Measurements from ENCODE around the gene CASS4. TPM values are rescaled to one million over a fixed set of nuclear protein-coding genes. Genes with fewer than 3 reads are reported as not detected.

The CASS4 gene
- total RNA-seq, 4 donors from 2014 or later = 1.1 to 1.4 (median 1.1) TPM; not detected in 1

DNA sequence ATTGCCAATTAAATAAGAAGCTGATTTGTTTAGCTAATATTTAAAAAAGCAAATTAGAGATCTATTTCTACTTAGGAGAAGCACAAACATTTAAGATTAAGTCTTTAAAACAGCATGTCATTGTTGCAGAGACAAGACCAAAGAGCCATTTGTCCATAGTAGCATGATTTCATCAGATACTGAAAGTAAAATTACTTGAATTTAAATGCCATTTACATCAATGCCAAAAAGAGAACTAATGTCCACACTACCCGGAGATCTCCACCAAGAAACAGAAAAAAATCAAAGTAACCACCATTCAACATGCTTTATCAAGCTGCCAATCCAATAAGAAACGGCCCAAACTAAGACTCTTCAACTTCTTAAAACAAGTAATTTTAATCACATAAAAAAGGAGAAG lies 35.7 kb upstream of the CASS4 start:
- in situ Hi-C loops (cut with MboI; ENCODE audit: low pct_ligation_motif_present in 1 of 4, low pct_unique_long_range_greater_than_20kb in 1 of 4, low sequenced_read_pairs in 3 of 4) (no loop called here), intact Hi-C loops (cut with DNase I; ENCODE audit: low total_unique reads) (no loop called here)
- whole genome bisulfite sequencing, 2 donors (ENCODE audit: low coverage in 1 of 2) = 81 to 91% methylated on average over 2 of the region's 2 CpGs
- H3K27ac ChIP-seq = no peak overlapping the region
- TF ChIP-seq POLR2A (IDR thresholded peaks at IDR 0.05) = no peak
- TF ChIP-seq, protein P1, sequence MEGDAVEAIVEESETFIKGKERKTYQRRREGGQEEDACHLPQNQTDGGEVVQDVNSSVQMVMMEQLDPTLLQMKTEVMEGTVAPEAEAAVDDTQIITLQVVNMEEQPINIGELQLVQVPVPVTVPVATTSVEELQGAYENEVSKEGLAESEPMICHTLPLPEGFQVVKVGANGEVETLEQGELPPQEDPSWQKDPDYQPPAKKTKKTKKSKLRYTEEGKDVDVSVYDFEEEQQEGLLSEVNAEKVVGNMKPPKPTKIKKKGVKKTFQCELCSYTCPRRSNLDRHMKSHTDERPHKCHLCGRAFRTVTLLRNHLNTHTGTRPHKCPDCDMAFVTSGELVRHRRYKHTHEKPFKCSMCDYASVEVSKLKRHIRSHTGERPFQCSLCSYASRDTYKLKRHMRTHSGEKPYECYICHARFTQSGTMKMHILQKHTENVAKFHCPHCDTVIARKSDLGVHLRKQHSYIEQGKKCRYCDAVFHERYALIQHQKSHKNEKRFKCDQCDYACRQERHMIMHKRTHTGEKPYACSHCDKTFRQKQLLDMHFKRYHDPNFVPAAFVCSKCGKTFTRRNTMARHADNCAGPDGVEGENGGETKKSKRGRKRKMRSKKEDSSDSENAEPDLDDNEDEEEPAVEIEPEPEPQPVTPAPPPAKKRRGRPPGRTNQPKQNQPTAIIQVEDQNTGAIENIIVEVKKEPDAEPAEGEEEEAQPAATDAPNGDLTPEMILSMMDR (IDR thresholded peaks at IDR 0.05) = no peak
- TF ChIP-seq EP300 (IDR thresholded peaks at IDR 0.05; ENCODE audit: low read depth) = no peak
- TF ChIP-seq POLR2AphosphoS5 (IDR thresholded peaks at IDR 0.05) = no peak
- DNase-seq = no peak
- H3K9me3 ChIP-seq = no peaks in the 10 kb centered on the region
- no peaks in the 10 kb centered on the region for H3K36me3 ChIP-seq
- H3K4me1 ChIP-seq = no peaks in the 10 kb centered on the region
- H3K27me3 ChIP-seq = no peaks in the 10 kb centered on the region
- no peak overlapping the region for H3K4me3 ChIP-seq

DNA sequence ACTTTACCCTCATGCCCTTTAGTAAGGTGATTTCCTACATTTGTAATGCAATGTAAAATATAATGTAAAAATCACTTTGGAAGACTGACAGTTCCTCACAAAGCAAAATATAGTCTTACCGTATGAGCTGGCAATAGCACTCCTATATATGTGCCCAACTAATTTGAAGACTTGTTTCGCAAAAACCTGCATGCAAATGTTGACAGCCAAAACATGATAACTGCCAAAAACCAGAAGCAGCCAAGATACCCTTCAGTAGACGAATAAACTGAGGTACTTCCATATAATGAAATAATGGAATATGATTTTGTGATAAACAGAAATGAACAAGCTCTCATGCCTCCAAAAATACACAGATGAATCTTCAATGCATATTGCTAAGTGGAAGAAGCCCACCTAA lies 33.7 kb upstream of the CASS4 start:
- H3K27ac ChIP-seq = no peak overlapping the region
- no peak for DNase-seq
- in situ Hi-C loops (cut with MboI; ENCODE audit: low pct_ligation_motif_present in 1 of 4, low pct_unique_long_range_greater_than_20kb in 1 of 4, low sequenced_read_pairs in 3 of 4) (no loop called here), intact Hi-C loops (cut with DNase I; ENCODE audit: low total_unique reads) (no loop called here)
- WGBS, 2 donors (ENCODE audit: low coverage in 1 of 2) = 90 to 94% methylated on average over 3 of the region's 3 CpGs
- peaks cover 0 to 2% (median 0%) of the 10 kb centered on the region in 4 donors for H3K36me3 ChIP-seq
- no peaks in the 10 kb centered on the region for H3K27me3 ChIP-seq
- TF ChIP-seq POLR2AphosphoS5 (IDR thresholded peaks at IDR 0.05) = no peak
- no peak for TF ChIP-seq POLR2A (IDR thresholded peaks at IDR 0.05)
- TF ChIP-seq, protein P1 (IDR thresholded peaks at IDR 0.05) = no peak
- no peak for TF ChIP-seq EP300 (IDR thresholded peaks at IDR 0.05; ENCODE audit: low read depth)
- no peak overlapping the region for H3K4me3 ChIP-seq
- H3K9me3 ChIP-seq = no peaks in the 10 kb centered on the region
- H3K4me1 ChIP-seq = no peaks in the 10 kb centered on the region

DNA sequence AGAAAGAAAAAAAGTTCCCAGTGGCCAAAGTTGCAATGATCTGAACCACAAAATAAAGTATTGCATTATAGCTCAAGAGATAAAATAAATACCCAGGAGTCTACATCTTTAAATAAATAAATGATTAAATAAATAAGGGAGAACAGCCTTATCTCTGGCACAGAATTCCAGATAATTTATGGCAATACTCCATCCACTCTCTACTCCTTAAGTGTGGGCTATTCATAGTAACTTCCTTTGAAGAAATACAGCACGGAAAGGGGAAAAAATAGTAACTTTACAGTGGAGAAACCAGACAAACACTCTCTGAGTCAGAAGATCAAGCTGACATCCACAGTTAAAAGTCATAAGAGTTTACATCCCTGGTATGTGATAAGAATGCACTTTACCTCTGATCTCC lies 31.7 kb upstream of the CASS4 start:
- in situ Hi-C loops (cut with MboI; ENCODE audit: low pct_ligation_motif_present in 1 of 4, low pct_unique_long_range_greater_than_20kb in 1 of 4, low sequenced_read_pairs in 3 of 4) = no loop called here
- Histone ChIP-seq H3K4me3 (no peak overlapping the region), H3K4me1 (no peaks in the 10 kb centered on the region), H3K9me3 (no peaks in the 10 kb centered on the region), H3K27me3 (no peaks in the 10 kb centered on the region), H3K27ac (no peak overlapping the region), H3K36me3 (peaks cover 0 to 7% (median 3%) of the 10 kb centered on the region in 4 donors)
- intact Hi-C loops (cut with DNase I; ENCODE audit: low total_unique reads) = no loop called here
- no peak for TF ChIP-seq POLR2AphosphoS5 (IDR thresholded peaks at IDR 0.05)
- TF ChIP-seq POLR2A (IDR thresholded peaks at IDR 0.05) = no peak
- no peak for TF ChIP-seq EP300 (IDR thresholded peaks at IDR 0.05; ENCODE audit: low read depth)
- TF ChIP-seq, protein P1 (IDR thresholded peaks at IDR 0.05) = no peak
- DNase-seq = no peak
- 55 to 59% methylated on average over 1 of the region's 1 CpG for WGBS, 2 donors (ENCODE audit: low coverage in 1 of 2)

DNA sequence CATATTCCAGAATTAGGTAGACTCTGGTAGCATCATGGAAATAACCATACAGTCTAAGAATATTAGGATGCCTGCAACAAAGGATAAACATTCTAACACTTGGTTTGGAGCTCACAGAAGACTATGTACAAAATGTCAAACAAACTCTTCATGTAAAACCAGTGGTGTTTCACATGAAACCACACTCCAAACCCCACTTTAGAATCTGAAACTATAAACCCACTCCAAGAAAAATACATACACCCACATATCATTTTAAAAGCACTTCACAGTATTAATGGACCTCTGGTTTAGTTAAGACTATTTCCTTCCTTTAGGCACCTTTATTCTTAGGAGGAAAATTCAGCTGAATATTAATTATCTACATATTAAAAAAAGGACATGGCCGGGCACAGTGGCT lies 30.6 kb upstream of the CASS4 start:
- Histone ChIP-seq H3K4me1 (no peaks in the 10 kb centered on the region), H3K4me3 (no peak overlapping the region), H3K36me3 (peaks cover 0 to 16% (median 3%) of the 10 kb centered on the region in 4 donors), H3K27me3 (no peaks in the 10 kb centered on the region), H3K9me3 (no peaks in the 10 kb centered on the region), H3K27ac (no peak overlapping the region)
- intact Hi-C loops (cut with DNase I; ENCODE audit: low total_unique reads) (no loop called here), in situ Hi-C loops (cut with MboI; ENCODE audit: low pct_ligation_motif_present in 1 of 4, low pct_unique_long_range_greater_than_20kb in 1 of 4, low sequenced_read_pairs in 3 of 4) (no loop called here)
- no peak for TF ChIP-seq EP300 (IDR thresholded peaks at IDR 0.05; ENCODE audit: low read depth)
- WGBS, 2 donors (ENCODE audit: low coverage in 1 of 2) = 96% methylated on average over 1 of the region's 1 CpG; no CpG with 5 or more reads in 1 of the 2 donors
- DNase-seq = no peak

DNA sequence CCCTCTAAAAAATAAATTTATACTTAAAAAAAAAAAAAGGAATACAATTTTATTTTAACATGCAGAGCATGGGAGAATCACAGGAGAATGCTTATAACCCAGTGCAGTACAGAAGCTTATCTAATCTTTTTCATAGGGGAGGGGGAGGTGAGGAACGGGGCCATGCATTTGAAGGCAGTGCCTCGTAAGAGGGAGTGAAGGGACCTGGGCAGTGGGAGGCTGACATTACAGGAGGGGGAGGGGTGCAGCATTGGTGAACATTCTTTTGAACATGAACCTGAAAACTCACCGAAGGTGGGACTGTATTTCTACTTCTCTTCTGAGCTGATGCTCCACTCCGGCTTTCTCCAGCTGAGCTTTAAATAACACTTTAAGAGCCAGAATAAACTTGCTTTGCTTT lies 29.4 kb upstream of the CASS4 start:
- H3K27ac ChIP-seq = no peak overlapping the region
- in situ Hi-C loops (cut with MboI; ENCODE audit: low pct_ligation_motif_present in 1 of 4, low pct_unique_long_range_greater_than_20kb in 1 of 4, low sequenced_read_pairs in 3 of 4) = no loop called here
- WGBS, 2 donors (ENCODE audit: low coverage in 1 of 2) = 90 to 94% methylated on average over 4 of the region's 4 CpGs
- DNase-seq = no peak
- no peak overlapping the region for H3K4me3 ChIP-seq
- intact Hi-C loops (cut with DNase I; ENCODE audit: low total_unique reads) = no loop called here
- H3K9me3 ChIP-seq = no peaks in the 10 kb centered on the region
- H3K36me3 ChIP-seq = peaks cover 0 to 16% (median 3%) of the 10 kb centered on the region in 4 donors
- H3K4me1 ChIP-seq = no peaks in the 10 kb centered on the region
- H3K27me3 ChIP-seq = no peaks in the 10 kb centered on the region
- TF ChIP-seq POLR2A (IDR thresholded peaks at IDR 0.05) = no peak
- TF ChIP-seq, protein P1 (IDR thresholded peaks at IDR 0.05) = no peak
- TF ChIP-seq EP300 (IDR thresholded peaks at IDR 0.05; ENCODE audit: low read depth) = no peak
- TF ChIP-seq POLR2AphosphoS5 (IDR thresholded peaks at IDR 0.05) = no peak

Data from transverse colon (tissue), 4 donors.